ENCODE data around the gene ARFGAP1.

Gene ARFGAP1

DNA sequence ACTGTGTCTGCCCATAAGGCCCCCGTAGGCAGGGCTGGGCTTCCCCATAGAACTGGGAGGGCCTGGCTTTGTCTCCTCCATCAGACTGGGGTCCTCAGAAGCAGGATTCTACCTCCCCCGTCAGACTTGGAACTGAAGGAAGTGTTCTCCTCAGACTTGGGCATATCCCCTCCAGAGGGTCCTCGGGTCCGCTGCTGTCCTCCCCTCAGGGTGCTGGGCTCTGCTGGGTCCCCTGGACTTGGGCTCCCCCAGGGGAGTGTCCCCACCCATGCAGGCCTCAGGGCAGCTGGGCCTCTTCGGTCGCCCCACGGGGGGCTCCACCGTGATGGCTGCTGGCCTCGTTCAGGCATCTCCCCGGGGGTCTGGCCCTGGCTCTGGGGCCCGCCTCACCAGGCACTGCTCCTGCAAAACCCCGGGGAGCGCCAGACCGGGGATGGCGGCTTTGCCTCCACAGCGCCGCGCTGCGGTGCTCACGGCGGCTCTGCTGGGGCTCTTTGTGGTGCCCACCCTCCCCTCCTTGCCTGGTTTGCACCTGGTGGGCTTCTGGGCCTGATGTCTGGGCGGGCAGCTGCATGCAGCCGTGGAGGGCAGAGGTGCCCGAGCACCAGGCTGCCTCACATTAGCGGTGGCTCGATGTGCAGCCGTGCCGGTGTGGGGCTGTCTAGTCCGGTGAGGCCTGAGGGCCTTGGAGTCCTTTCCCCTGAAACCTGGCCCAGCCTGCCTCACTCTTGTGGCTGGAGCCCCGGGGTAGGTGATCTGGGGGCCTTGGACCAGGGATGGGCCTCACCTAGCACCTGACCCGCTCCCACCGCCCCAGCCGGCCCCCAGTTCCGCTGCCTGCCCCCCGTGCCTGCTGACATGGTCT lies 34.3 kb downstream of the ARFGAP1 start:
- no peak for DNase-seq

DNA sequence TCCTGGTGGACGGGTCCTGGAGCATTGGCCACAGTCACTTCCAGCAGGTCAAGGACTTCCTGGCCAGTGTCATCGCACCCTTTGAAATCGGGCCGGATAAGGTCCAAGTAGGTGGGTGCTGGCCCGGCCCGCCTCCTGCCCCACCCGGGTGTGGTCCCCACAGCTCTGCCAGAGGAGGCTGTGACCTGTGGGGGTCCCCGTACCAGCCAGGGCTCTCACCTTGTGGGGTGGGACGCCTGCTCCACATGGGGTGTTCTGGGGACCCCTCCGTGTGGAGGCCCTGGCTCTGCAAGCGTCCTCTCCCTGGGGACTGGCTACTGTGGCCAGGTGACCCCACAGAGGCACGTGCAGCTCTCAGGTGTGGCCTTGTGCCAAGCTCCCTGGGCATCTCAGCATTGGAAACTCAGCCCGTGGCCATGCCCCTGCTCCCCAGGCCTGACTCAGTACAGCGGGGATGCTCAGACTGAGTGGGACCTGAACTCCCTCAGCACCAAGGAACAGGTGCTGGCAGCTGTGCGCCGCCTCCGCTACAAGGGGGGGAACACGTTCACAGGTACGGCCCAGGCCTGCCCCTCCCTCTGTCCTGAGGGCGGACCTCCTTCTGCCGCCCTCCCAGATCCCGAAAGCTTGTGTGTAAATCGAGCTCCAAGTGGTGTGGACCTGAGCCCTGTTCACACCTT lies 35.1 kb downstream of the ARFGAP1 start:
- no peak for DNase-seq

DNA sequence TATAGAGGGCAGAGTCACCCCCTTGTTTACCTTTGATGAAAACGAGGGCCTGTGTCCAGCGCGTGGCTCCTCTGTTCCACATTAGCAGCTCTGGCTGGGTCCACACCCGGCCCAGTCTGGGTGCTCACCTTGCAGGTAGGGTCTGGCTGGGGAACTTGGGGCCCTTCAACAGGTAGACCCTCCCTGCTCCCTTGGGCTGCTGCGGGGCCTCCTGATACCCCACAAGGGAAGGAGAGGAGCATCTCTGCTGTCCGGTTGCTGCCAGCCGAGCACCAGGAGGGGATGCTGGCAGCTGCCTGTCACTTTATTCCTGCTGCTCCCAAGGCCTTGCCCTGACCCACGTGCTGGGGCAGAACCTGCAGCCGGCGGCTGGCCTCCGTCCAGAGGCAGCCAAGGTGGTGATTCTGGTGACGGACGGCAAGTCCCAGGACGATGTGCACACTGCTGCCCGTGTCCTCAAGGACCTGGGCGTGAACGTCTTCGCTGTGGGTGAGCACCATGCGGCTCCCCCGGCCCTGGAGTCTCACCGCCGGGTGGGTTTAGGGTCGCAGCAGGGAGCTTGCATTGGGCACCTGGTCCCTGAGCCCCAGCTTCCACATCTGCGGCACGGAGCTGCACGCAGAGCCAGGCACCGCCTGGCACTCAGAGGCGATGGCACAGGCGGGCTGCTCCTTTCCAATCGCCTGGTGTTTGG lies 35.8 kb downstream of the ARFGAP1 start:
- DNase-seq = no peak

DNA sequence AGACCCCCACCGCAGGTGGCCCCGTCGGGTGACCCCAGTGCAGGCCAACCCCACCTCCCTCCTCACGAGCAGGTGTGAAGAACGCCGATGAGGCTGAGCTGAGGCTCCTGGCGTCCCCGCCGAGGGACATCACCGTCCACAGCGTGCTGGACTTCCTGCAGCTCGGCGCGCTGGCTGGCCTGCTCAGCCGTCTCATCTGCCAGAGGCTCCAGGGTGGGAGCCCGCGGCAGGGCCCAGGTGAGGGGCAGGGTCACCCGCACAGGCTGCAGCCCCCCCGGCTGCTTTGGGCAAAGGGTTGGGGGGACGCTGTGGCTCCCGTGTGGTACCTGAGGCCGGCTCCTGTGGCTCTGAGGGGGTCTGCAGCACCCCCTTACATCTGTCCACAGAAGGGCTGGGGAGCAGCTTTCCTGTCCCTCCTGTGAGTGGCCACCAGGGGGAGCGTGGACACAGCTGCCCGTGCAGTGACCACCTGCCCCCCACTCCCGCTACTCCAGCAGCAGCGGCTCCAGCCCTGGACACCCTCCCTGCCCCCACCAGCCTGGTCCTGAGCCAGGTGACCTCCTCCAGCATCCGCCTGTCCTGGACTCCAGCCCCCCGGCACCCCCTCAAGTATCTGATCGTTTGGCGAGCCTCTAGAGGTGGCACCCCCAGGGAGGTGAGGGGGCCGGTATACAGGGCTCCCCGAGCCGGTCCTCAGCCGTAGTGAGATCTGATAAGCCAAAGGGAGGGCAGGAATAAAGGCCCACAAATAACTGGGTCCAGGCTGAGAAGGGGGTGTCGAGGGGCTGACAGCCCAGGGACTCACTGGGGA lies 36.9 kb downstream of the ARFGAP1 start:
- DNase-seq = peak in 25 of 58 donors; percentile 7 to 55 (median 26)

DNA sequence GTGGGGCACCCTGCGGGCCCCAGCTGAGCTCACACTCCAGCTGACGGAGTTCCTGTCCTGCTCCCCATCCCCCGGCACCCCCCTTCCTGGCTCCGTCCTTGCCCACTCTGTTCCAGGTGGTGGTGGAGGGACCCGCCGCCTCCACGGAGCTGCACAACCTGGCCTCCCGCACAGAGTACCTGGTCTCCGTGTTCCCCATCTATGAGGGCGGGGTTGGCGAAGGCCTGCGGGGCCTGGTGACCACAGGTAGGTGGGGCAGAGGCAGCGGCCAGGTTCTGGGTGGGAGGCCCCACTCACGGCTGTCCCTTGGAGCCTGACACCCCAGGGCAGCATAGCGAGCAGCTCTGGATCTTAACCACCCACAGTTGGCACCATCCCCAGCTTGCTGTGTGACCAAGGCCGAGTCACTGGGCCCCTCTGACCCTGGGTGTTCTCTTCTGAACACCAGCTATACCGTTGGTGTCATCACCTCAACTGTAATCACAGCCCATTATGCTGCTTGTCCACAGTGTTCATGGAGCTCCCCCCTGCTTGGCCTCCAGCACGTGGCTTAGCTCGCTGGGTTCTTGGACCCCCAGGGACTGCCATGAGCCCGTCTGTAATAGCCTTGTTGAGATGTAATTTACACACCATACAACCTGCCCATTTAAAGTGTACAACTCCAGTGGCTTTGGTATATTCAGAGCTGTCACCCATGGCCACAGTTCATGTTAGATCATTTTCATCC lies 37.8 kb downstream of the ARFGAP1 start:
- no peak for DNase-seq

DNA sequence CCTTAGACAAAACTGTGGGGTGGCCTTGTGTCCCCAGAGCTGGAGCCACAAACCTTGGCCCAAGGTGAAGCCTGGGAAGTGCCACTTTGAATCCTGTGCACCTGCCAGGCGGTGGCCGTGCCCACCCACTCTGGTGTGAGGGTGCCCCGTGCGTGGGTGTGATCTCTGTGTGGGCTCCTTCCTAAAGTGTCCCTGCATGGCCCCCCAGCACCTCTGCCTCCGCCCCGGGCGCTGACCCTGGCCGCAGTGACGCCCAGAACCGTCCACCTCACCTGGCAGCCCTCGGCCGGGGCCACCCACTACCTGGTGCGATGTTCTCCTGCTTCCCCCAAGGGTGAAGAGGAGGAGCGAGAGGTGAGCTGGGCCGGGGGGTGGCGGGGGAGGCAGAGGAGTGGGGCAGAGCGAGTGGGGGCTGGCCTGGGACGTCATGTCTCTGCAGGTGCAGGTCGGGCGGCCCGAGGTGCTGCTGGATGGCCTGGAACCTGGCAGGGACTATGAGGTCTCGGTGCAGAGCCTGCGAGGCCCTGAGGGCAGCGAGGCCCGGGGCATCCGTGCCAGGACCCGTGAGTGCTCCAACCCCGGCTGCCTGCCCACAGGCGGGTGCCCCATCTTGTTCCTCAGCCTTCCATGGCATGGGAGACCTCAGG lies 38.7 kb downstream of the ARFGAP1 start:
- DNase-seq = no peak

DNA sequence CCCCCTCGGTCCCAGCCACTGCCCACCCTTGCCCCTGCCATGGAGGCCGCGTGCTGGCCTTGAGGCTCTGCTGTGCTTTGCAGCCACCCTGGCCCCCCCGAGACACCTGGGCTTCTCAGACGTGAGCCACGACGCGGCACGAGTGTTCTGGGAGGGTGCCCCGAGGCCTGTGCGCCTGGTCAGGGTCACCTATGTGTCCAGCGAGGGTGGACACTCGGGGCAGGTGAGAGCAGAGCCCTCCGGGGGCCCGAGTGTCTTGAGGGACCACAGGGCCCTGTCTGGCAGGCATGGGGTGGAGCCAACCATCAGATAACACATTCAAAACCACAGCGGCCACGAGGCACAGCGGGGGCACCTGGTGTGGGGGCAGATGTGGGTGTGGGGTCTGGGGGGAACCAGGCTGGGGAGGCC lies 39.2 kb downstream of the ARFGAP1 start:
- DNase-seq = no peak

DNA sequence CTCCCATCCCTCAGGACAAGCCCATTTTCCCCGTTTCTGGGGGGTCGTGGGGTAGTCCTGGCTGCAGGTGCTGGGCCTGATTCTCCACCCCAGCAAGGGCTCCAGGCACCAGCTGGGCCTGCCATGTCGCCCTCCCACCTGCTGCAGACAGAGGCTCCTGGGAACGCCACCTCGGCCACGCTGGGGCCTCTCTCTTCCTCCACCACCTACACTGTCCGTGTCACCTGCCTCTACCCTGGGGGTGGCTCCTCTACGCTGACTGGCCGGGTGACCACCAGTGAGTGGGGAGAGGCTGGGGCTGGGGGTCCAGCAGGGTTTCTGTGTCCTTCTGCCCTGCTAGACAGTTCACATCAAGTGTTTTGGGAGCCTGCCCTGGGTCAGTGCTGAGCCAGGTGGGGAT lies 39.7 kb downstream of the ARFGAP1 start:
- no peak for DNase-seq

DNA sequence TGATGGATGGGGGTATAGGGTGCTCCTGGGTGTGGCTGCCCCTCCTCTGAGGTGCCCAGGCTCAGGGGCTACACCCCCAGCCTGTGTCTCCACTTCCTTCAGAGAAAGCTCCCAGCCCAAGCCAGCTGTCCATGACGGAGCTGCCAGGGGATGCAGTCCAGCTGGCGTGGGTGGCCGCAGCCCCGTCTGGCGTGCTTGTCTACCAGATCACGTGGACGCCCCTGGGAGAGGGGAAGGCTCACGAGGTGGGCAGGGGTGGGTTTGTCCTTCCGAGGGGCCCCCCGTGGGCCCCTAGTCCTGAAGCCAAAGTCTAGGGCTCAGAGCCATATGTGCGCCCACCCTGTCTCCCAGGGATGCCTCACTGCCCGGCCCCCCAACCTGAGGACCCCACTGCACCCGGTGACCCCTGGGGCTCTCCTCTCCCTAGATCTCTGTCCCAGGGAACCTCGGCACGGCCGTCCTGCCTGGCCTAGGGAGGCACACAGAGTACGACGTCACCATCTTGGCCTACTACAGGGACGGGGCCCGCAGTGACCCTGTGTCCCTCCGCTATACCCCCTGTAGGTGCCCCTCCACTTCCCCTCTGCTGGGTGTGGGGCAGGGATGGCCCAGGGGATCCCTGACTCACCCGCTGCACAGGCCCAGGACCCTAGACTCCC lies 40.2 kb downstream of the ARFGAP1 start:
- peak in 22 of 58 donors; percentile 8 to 54 (median 30) for DNase-seq

DNA sequence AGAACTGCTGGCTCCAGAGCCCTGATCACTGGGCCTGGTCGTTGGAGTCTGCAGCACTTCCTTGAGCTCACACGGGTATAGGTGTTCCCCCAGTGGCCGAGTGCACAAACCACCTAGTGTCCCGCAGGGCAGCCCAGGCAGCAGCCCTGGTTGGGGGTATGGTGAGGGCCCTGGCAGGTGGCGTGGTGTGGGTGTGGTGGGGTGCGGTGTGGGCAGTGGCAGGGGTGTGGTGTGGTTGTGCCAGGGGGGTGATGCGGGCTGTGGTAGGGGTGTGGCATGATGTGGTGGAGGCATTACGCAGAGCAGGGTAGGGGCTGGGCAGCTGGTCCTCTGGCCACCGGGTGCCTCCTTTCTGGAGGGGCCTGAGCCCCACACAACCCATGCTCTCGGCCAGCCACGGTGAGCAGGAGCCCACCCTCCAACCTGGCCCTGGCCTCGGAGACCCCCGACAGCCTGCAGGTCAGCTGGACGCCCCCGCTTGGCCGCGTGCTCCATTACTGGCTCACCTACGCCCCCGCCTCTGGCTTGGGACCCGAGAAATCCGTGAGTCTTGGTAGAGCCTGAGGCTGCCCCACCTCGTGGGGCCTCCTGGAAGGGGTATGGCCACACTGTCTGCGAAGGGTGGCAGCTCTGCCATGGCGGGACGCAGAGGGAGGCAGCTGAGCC lies 40.9 kb downstream of the ARFGAP1 start:
- DNase-seq = no peak

DNA sequence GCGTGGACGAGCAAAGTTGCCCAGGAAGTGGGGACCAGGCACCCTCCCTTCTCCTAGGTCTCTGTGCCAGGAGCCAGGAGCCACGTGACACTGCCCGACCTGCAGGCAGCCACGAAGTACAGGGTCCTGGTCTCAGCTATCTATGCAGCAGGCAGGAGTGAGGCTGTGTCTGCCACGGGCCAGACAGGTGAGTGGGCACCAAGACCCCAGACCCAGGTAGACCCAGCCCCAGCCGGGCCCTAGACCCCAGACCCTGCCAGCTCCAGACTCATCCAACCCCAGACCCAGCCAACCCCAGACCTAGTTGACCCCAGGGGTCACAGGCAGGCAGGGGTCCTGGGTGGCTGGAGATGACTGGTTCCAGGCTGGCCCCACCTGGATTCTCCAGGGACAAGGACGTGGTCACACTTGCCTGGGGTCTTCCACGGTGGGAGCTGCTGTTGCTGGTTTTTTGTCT lies 41.4 kb downstream of the ARFGAP1 start:
- peak in 9 of 58 donors; percentile 10 to 37 (median 23) for DNase-seq

DNA sequence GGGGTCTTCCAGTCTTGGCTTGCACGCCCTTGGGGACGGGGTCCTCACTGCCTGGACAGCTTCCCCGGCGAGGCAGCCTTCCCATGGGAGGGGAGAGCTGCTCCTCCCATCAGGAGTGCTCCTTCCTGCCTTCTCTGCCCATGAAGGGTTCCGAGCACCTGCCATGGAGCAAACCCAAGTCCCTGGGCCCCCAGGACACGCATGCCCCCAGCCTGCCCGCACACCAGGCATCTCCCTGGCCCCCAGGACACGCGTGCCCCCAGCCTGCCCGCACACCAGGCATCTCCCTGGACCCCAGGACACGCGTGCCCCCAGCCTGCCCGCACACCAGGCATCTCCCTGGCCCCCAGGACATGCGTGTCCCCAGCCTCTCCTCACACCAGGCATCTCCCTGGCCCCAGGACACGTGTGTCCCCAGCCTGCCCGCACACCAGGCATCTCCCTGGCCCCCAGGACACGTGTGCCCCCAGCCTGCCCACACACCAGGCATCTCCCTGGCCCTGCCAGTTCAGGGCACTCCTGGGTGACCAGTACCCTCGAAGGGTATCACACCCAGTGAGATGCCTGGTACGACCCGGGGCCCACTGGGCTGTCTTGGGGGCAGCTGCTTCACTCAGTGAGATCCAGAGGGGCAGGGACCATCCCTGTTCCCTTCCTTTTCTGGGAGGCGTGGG lies 42.1 kb downstream of the ARFGAP1 start:
- no peak for DNase-seq

DNA sequence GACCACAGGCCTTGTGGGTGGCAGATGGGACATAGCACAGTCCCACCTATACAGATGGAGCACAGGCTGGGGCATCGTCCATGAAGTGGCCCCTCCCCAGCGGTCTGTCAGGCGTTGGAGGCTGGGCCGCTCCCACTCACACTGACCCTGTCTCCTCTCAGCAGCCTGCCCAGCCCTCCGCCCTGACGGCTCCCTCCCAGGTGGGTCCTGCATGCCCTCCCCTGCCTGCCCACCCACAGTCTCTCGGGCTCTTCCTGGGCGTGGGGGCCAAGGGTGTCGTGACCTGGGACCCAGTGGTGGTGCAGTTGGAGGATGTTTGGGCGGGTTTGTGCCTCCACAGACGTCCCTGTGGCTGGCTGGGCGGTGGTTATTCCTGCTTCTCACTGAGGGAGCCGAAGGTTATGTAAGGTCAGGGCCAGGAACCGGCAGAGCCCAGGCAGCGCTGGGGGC lies 42.7 kb downstream of the ARFGAP1 start:
- DNase-seq = no peak

DNA sequence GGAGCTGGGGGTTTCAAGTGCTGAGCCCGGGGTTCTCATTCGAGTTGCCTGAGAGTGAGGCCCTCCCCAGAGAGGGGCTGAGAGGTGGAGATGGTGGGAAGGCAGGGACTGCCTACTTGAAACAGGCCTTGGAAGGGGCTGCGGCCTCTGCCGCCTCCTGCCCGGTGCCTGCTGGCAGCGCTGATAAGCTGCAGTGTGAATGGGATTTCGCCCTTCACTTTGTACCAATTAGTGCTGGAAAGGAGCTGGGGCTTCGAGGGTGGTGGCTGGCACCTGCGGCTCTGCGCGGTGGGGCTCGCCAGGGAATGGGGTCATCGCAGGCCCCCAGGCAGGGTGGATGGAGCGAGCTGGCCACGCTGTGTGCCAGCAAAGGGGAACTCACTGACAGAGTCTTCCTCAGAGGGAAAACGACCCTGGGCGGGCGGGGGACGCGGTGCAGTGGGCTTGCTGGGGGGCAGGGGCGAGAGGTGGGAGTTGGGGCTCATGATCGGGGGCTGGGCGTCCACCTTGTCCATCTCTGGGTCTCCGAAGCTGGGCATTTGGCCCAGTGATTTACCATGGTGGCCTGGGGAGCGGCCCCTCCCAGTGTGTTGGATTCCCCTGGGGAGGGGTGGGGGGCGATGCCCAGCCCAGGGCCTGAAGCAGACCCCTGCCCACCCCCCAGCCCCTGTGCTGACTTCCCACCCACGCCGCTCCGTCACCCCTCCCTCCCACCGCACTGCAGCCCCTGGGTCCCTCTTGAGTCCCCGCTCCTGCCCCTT lies 43.3 kb downstream of the ARFGAP1 start:
- DNase-seq = no peak

DNA sequence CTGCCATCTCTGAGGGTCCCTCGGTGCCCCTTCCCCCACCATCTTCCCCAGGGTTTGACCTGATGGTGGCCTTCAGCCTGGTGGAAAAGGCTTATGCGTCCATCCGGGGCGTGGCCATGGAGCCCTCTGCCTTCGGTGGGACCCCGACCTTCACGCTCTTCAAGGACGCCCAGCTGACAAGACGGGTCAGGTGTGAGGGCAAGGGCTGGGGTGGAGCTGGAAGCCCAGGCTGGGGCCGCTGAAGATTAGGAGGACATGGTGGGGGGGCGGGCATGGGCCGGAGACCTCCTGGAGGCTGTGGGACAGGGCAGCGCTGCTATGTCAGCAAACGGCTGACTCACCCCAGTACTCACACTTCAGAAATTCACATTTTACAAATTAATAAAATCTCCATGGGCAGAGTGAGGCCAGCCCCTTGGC lies 43.9 kb downstream of the ARFGAP1 start:
- no peak for DNase-seq

DNA sequence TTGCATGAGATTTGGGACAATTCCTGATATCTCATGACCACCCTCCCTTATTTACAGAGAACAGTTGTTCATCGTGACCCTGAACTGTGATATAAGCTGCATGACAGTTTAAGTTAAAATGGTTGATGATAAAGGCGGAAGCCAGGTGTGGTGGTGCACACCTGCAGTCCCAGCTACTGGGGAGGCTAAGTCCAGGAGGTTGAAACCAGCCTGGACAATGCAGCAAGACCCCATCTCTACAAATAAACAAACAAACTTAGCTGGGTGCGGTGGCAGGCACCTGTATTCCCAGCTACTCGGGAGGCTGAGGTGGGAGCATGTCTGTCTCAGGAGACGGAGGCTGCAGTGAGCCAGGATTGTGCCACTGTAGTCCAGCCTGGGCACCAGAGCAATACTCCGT lies 44.4 kb downstream of the ARFGAP1 start:
- no peak for DNase-seq

DNA sequence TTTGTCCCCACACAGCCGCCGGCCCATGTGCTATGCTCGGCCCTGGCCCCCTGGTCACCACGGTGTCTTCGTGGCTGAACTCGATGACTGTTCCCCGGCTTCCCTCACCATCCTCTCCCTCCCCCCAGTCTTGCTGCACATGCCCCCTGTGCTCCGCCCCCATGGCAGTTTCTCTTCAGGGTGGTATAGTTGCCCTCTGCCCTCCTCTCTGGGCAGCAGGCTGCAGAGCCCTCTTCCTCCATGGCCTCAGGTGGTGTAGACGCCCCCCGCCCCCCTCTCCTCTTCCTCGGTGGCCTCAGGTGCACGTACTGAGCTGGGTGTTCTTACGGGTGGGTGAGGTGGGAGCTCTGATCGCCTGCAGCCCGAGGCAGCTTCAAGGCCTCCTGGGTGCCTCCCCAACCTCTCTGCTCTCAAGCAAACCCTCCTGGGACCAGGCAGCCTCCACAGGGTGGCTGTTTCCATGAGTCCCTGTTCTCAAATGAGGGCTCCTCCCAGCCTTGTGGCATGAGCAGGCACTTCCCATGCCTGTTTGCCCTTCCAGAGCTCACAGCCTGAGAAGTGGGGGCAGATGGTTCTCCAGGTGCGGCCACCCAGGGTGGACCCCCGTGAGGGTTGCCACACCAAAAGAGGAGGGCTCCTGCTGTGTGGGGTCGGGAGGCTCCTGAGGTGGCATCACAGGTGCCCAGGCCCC lies 45.1 kb downstream of the ARFGAP1 start:
- no peak for DNase-seq

Data from anterior cingulate cortex (tissue), 58 donors.